GM12892 (cell line): ENCODE measurements around the gene MLLT6.
A peak's percentile ranks its signal among the peaks of the same experiment; 100 is the strongest.

Experiments used
- DNase-seq: peaks from one replicate; pipeline ENCODE4 v3.0.0; 2011; ENCODE audit not compliant: insufficient read length
- FAIRE-seq: peaks from 2 replicates; lab custom pipeline; 2011; peaks lifted over from hg19 to GRCh38; lab: Jason Lieb, UNC
- POLR2A ChIP-seq: IDR thresholded peaks from 2 replicates; pipeline ENCODE4 v1.6.1; 2011; ENCODE audit warnings: low read depth, low read length, control low read depth
- POLR2AphosphoS5 ChIP-seq: IDR thresholded peaks from 2 replicates; pipeline ENCODE4 v1.6.1; 2011; ENCODE audit warnings: low read depth, low read length, control low read depth
- TAF1 ChIP-seq: IDR thresholded peaks from 2 replicates; pipeline ENCODE4 v1.6.1; 2011; ENCODE audit warnings: low read depth, mild to moderate bottlenecking, control low read depth, low read length, borderline replicate concordance

MLLT6 gene

DNA sequence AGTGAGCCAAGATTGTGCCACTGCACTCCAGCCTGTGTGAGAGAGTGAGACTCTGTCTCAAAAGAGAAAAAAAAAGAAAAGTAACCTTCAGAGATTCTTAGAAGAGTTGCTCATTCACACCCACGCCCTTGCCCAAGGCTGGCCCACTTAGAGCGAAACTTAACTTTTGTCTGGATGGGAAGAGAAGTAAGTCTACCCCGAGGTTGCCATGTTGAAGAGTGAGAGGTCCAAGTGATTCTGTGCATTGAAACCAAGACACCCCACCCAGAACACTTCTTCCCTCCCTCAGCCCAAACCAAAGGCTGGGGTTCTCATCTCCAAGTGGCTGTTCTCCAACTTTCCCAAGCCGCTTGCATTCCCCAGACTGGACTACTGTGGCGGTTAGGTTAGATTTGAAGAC is 22.7 kb downstream of the MLLT6 start:
- DNase-seq (no peak), FAIRE-seq (no peak)
- TF ChIP-seq POLR2AphosphoS5 (no peak), POLR2A (no peak), TAF1 (no peak)

DNA sequence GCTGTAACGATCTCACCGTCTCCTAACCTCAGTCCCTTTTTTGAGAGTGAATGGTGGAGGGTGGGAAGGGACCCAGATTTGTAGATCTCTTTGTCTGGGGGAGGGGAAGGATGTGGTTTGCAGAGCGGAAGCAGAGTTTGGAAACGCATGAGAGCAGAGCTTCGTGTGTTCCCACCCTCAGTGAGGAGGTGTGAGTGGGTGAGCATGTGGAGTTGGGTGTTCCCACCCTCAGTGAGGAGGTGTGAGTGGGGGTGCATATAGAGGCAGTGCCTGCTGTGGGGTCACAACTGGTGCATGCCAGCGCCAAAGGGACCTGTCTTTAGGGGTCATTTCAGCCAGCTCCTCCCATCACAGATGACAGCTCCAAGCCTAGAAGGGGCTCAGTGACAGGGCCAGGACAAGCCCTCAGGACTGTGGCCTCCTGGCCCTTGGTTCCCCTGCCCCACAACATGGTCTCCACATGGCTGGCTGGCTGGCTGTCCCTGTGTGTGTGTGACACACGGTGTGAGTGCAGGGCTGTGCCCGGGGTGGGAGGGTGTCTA is 23.3 kb downstream of the MLLT6 start:
- peak; percentile 58 for TF ChIP-seq POLR2AphosphoS5
- TF ChIP-seq POLR2A = peak; percentile 53; the same call in 1 of the 2 replicates
- no peak for TF ChIP-seq TAF1
- DNase-seq = no peak
- no peak for FAIRE-seq

DNA sequence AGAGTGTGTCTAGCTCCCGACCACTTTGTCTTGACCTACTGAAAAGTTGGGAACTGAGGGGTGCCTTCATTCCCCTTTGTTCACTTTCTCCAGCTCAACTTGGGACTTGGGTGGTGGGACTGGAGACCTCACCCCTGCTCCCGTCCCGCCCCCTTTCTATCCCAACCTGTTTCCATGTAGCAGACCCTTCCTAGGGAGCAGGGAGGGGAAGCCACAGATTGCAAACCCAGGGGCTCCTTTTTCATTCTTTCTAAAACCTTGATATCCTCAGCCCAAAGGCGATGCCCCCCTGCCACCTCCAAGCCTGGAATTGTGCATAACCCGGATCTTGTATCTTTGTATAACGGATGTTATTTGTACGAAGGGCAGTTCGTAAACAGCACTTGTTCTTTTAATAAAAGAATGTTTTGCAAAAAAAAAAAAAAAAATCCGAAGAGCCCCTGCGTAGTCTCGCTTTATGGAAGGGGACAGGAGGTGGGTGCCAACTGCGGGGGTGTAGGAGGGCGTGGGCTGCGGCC is 24.4 kb downstream of the MLLT6 start:
- DNase-seq (no peak), FAIRE-seq (no peak)
- no peak for TF ChIP-seq POLR2A
- no peak for TF ChIP-seq TAF1
- TF ChIP-seq POLR2AphosphoS5 = no peak

DNA sequence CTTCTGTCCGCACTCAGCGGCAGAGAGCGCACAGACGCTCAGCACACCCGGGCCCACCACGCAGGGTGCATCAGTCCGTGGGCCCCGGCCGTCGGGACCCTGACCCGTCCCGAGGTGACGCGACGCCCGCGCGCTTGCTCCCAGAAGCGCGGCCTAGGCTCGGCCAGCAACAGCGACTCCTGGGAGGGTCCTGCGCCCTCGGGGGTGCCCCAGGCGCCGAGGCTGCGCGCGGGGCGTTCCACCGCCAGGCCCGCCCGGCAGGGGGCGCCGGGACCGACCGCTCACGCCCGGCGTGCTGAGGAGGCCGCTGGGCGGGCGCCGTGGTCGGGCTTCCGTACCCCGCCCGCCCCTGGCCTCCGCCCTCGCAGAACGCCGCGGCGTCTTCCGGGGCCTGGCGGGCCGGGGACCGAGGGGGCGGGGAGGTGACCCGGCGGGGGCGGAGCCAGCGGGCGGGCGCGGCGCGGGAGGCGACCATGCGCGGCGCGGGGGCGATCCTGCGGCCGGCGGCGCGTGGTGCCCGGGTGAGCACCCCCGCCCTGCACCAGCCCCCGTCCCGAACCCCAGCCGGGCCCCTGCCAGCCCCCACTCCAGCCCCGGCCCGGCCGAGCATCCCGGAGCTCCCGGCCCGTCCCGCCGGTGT is 24.9 kb downstream of the MLLT6 start, which contains the start of gene CISD3:
TSS of gene CISD3 (plus strand) at position 456 of the 640 bp plus-strand sequence. CDS start at position 474, 18 bp downstream.
- no peak for FAIRE-seq
- TF ChIP-seq POLR2A (peak; percentile 38; the same call in 1 of the 2 replicates), POLR2AphosphoS5 (no peak)

DNA sequence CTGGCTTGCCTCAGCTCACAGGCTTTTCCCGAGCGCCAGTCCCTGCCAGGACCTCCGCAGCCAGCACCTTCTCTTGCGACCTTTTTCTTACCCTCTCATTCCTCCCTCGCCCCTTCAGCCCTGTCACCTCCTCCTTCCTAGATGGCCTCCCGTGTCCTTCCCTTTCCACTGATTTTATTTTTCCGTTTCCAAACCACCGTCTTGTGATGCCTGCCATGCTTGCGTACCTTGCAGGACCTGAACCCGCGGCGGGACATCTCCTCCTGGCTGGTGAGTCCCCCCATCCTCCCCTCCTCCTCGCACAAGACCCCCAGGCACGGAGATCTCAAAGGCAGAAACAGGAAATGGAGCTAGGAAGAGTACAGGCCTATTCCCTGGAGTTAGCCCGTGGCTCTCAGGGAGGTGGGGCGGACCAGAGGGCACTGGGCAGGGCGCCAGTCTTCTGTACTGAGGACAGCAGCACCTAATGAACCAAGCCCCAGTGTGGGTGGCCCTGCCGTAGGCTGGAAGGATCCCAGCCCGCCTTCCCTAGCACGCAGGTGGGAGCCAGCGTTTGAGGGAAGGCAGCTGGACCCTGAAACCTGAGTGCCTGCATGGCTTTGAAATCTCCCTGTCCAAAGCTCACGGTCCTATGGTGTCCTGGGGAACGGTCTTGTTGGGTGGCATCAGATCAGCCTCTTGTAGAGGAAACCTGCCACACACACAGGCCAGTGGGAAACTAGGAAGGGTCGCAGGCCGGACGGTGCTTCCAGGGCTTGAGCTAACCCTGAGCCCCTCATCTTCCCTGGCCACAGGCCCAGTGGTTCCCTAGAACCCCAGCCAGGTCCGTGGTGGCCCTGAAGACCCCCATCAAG is 25.7 kb downstream of the MLLT6 start:
- no peak for FAIRE-seq
- DNase-seq = no peak
- no peak for TF ChIP-seq POLR2A
- no peak for TF ChIP-seq POLR2AphosphoS5
- no peak for TF ChIP-seq TAF1

More for the DNA sequence above, 24.9 kb downstream of the MLLT6 start, which contains the start of gene CISD3:
- DNase-seq = peak; percentile 94

DNA sequence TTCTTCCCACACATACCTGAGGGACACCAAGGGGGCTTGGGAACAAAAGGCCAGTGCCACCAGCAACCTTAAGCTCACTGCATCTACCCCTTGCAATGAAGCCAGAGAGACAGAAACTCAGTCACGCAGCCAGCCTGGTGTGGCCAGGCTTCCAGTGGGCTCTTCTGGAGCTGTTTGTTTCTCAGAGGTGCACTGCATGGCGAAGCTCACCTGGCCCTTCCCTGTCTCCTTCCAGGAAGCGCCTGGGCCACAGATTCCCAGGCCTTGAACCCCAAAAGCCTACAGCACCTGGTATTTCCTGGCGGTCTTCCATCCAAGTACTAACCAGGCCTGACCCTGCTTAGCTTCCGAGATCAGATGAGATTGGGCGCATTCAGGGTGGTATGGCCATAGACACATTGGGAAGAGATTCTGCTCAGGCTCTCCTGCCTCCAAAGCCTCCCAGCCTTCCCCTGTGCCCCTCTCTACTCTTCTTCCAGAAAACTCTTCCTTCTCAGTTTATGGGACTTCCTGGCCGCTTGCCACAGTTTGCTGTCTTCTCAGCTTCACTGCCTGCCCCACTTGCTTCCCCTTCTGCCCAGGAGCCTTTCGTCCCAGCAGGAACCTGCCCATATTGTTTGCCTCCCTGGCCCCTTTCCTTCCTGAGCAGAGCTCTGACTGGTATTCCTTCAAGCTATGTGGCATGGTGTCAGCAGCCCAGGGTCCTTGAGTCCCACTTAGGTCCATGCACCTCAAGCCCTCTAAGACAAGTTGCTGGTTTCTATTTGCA is 26.6 kb downstream of the MLLT6 start:
- TF ChIP-seq POLR2AphosphoS5 (no peak), TAF1 (no peak), POLR2A (no peak)
- FAIRE-seq (no peak), DNase-seq (no peak)

DNA sequence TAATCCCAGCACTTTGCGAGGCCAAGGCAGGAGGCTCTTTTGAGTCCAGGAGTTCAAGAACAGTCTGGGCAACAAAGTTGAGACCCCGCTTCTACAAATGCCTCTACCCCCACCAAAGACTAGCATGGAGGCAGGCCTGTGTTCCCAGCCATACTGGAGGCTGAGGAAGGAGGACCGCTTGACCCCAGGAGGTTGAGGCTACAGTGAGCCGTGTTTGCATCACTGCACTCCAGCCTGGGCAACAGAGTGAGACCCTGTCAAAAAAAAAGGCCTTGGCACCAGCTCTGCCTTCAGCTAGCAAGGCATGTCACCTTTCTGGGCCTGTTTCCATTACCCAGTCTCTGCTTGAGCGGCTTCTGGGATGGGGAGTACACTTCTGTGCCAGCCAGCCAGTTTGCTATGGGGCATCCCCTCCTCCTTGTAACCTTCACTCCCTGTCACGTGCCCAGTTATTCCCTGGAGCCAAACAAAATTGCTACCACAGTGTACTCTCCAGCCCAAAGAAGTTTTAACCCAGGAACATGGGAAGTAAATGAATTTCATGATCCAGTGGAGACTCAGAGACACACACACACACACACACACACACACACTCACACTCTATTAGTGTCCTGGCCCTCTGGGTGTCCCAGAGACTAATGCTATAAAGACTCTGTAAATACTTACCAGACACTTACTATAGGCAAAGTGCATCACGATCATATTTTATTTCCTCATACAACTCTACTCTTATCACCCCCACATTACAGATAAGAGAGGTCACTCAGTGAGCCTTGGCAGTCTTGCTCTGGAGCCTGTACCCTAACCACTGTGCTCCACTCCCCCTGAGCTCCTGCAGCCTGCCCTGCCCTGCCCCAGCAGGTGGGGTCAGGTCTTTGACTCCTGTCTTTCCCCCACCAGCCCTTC is 27.6 kb downstream of the MLLT6 start:
- FAIRE-seq (no peak), DNase-seq (no peak)
- TF ChIP-seq POLR2AphosphoS5 = no peak
- no peak for TF ChIP-seq TAF1
- TF ChIP-seq POLR2A = no peak

DNA sequence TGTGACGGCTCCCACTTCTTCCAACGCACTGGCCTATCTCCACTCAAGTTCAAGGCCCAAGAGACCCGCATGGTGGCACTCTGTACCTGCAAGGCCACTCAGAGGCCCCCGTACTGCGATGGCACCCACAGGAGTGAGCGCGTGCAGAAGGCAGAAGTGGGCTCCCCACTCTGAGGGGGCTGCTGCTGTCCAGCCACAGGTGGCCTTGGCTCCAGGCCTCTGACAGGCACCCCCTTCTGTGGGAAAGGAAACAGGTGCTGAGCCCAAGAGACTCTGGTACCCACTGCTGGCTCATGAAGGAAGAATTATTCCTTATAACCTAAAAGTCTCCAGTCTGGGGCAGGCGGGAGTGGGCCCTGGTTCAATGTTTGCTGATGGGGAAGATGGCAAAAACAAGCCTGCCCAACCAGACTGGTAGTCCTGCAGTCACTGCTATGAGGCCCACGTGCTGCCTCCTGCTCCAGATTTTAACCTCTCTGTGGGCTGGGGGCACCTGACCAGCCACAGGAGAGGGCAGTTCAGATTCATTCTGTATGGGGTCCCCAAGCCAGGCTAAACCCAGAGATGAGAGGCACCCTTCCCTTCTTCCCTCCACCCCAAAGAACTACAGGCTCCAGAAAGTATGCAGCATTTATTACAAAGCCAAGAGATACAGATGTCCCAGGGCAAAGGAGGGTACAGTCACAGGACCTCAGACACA is 28.4 kb downstream of the MLLT6 start:
- FAIRE-seq (no peak), DNase-seq (no peak)
- TF ChIP-seq POLR2AphosphoS5 = no peak
- no peak for TF ChIP-seq TAF1
